IMR-90 (cell line): ENCODE measurements around the gene CELA1. TPM values are rescaled to one million over a fixed set of nuclear protein-coding genes. Genes with fewer than 3 reads are reported as not detected.

Source experiments
- ATAC-seq: fragments of 200-7000 bp; cut with Tn5 transposase; 2 replicates; pipeline ENCODE4 v1.9.1; 2020; ENCODE audit warnings: low read depth, mild to moderate bottlenecking, moderate library complexity
- BruUV-seq: library from RNA; stranded (reverse); fragments of 400-500 nt; replicated peaks from 2 replicates; lab custom pipeline; 2021; lab: Mats Ljungman, UMichigan
- CTCF ChIA-PET: fragments of 300-600 bp; formaldehyde crosslinking; extraction: SDS; loops from one replicate; lab custom pipeline; 2021; ENCODE audit warnings: antibody characterized with exemption; lab: Yijun Ruan, JAX
- POLR2A ChIA-PET: fragments of 300-600 bp; sonication (Branson Sonifier 250); formaldehyde crosslinking; loops from one replicate; lab custom pipeline; 2022; ENCODE audit warnings: antibody characterized with exemption; ENCODE audit not compliant: unreplicated experiment; lab: Charles Lee
- DNase-seq: peaks from one replicate; pipeline ENCODE4 v3.0.0; 2013
- H2AFZ ChIP-seq: replicated peaks from 2 replicates; pipeline ENCODE3; 2013; ENCODE audit warnings: low read length, mild to moderate bottlenecking; ENCODE audit not compliant: poor library complexity
- H2AK5ac ChIP-seq: 2 replicates; pipeline ENCODE4 v1.6.1; 2013; ENCODE audit warnings: low read depth, low read length, inconsistent platforms
- H2AK9ac ChIP-seq: replicated peaks from 2 replicates; pipeline ENCODE3; 2013; ENCODE audit warnings: mild to moderate bottlenecking, low read depth, low read length, moderate library complexity; ENCODE audit not compliant: poor library complexity
- H2BK120ac ChIP-seq: 2 replicates; pipeline ENCODE4 v1.6.1; 2013; ENCODE audit warnings: low read depth, low read length, inconsistent platforms
- H2BK15ac ChIP-seq: 3 replicates; pipeline ENCODE4 v1.6.1; 2013; ENCODE audit warnings: low read depth, low read length, inconsistent platforms
- H2BK20ac ChIP-seq: 2 replicates; pipeline ENCODE4 v1.6.1; 2013; ENCODE audit warnings: low read depth, mild to moderate bottlenecking, inconsistent platforms, low read length, moderate library complexity
- H2BK5ac ChIP-seq: 2 replicates; pipeline ENCODE4 v1.6.1; 2013; ENCODE audit warnings: mild to moderate bottlenecking, low read depth, low read length, inconsistent platforms; ENCODE audit not compliant: poor library complexity, severe bottlenecking
- H3K14ac ChIP-seq: replicated peaks from 2 replicates; pipeline ENCODE4 v1.6.1; 2013; ENCODE audit warnings: low read depth, low read length, inconsistent platforms
- H3K18ac ChIP-seq: 2 replicates; pipeline ENCODE4 v1.6.1; 2013; ENCODE audit warnings: low read depth, low read length, control low read depth
- H3K23ac ChIP-seq: 2 replicates; pipeline ENCODE4 v1.6.1; 2013; ENCODE audit warnings: low read depth, low read length, inconsistent platforms
- H3K27ac ChIP-seq: 2 replicates; pipeline ENCODE4 v1.5.1; 2013; ENCODE audit warnings: mild to moderate bottlenecking, control low read depth, low read length; ENCODE audit not compliant: insufficient read depth
- H3K27me3 ChIP-seq: 2 replicates; pipeline ENCODE4 v1.6.1; 2013; ENCODE audit warnings: low read length; ENCODE audit not compliant: control insufficient read depth, insufficient read depth
- H3K36me3 ChIP-seq: 2 replicates; pipeline ENCODE4 v1.6.1; 2013; ENCODE audit warnings: low read length, mixed read lengths; ENCODE audit not compliant: control insufficient read depth, insufficient read depth
- H3K4ac ChIP-seq: 2 replicates; pipeline ENCODE4 v1.6.1; 2013; ENCODE audit warnings: low read depth, low read length, inconsistent platforms
- H3K4me1 ChIP-seq: 2 replicates; pipeline ENCODE4 v1.6.1; 2013; ENCODE audit warnings: low read length, mixed read lengths; ENCODE audit not compliant: control insufficient read depth, insufficient read depth
- H3K4me2 ChIP-seq: 2 replicates; pipeline ENCODE4 v1.6.1; 2013; ENCODE audit warnings: low read depth, mild to moderate bottlenecking, control low read depth, low read length, moderate library complexity
- H3K4me3 ChIP-seq: 2 replicates; pipeline ENCODE4 v1.5.1; 2013; ENCODE audit warnings: low read depth, mild to moderate bottlenecking, control low read depth, low read length, moderate library complexity; ENCODE audit not compliant: insufficient read depth
- H3K56ac ChIP-seq: 2 replicates; pipeline ENCODE4 v1.6.1; 2013; ENCODE audit warnings: low read length, inconsistent platforms; ENCODE audit not compliant: insufficient read depth; ENCODE audit errors: extremely low read depth
- H3K79me1 ChIP-seq, 2 experiments: 2 replicates each; pipeline ENCODE4 v1.6.1; 2013; ENCODE audit warnings: low read length in 2 of 2, inconsistent platforms in 1 of 2, low read depth in 1 of 2
- H3K9ac ChIP-seq: 2 replicates; pipeline ENCODE4 v1.6.1; 2013; ENCODE audit warnings: low read depth, low read length, control low read depth
- H3K9me1 ChIP-seq: 2 replicates; pipeline ENCODE4 v1.6.1; 2013; ENCODE audit warnings: low read length, inconsistent platforms; ENCODE audit not compliant: insufficient read depth
- H3K9me3 ChIP-seq: 2 replicates; pipeline ENCODE4 v1.6.1; 2013; ENCODE audit warnings: low read length; ENCODE audit not compliant: control insufficient read depth, insufficient read depth
- H4K20me1 ChIP-seq: 2 replicates; pipeline ENCODE4 v1.6.1; 2013; ENCODE audit warnings: low read length, inconsistent platforms; ENCODE audit not compliant: insufficient read depth
- H4K5ac ChIP-seq: 2 replicates; pipeline ENCODE4 v1.6.1; 2013; ENCODE audit warnings: mild to moderate bottlenecking, low read depth, low read length, control low read depth
- H4K8ac ChIP-seq, 2 experiments: 2 replicates each; pipeline ENCODE4 v1.6.1; 2013; ENCODE audit warnings: low read depth in 2 of 2, low read length in 2 of 2, control low read depth in 1 of 2, inconsistent platforms in 1 of 2
- H4K91ac ChIP-seq: 2 replicates; pipeline ENCODE4 v1.6.1; 2013; ENCODE audit warnings: low read depth, low read length, inconsistent platforms; ENCODE audit not compliant: insufficient read depth
- CEBPB ChIP-seq: IDR thresholded peaks from 2 replicates; pipeline ENCODE4 v1.6.1; 2012; ENCODE audit warnings: low read depth, low read length, improper control_type of control experiment
- FOS ChIP-seq: fragments of 150-350 bp; IDR thresholded peaks from 2 replicates; pipeline ENCODE4 v1.6.1; 2016; ENCODE audit warnings: low read depth, low read length
- SMC3 ChIP-seq: fragments of 150-350 bp; IDR thresholded peaks from 2 replicates; pipeline ENCODE4 v1.6.1; 2016; ENCODE audit warnings: low read depth, mild to moderate bottlenecking, antibody characterized with exemption, low read length, moderate library complexity
- WGBS, 2 experiments: methylation state at CpG; one replicate each; pipeline versions ENCODE4 v1.1.5 to v1.1.7; 2013; ENCODE audit warnings: missing lambda C conversion rate in 2 of 2; ENCODE audit not compliant: insufficient read length in 1 of 2; ENCODE audit errors: extremely low coverage in 2 of 2; 5-methylcytosine and 5-hydroxymethylcytosine counted together
- dilution Hi-C: fragments of 300-500 bp; cut with HindIII; formaldehyde crosslinking; loops from one replicate; pipeline ENCODE4 v1.14.3; 2018; ENCODE audit warnings: low sequenced_read_pairs; ENCODE audit not compliant: unreplicated experiment
- in situ Hi-C: fragments of 300-500 bp; cut with MboI; formaldehyde crosslinking; loops from 3 replicates; pipeline ENCODE4 v1.14.3; 2019; ENCODE audit warnings: low sequenced_read_pairs, inconsistent platforms, mixed read lengths
- intact Hi-C: fragments of 100-400 bp; cut with micrococcal nuclease; formaldehyde crosslinking; loops from 2 replicates; pipeline ENCODE4 v1.10.0; 2022
- polyA plus RNA-seq, 3 experiments: library from polyadenylated mRNA; depleted of rRNA; stranded (reverse); fragments of >200 nt; gene quantifications; 2 replicates each; pipeline ENCODE4 v1.2.3, GENCODE V29; 2012; ENCODE audit warnings: low replicate concordance in 1 of 3
- total RNA-seq: library from RNA; depleted of rRNA; stranded (reverse); fragments of >200 nt; gene quantifications from 2 replicates; pipeline ENCODE4 v1.2.3, GENCODE V29; 2012

The CELA1 gene
- total and polyA plus RNA-seq, 2 of the 4 experiments (the other 2 are of a cell fraction): not detected

DNA sequence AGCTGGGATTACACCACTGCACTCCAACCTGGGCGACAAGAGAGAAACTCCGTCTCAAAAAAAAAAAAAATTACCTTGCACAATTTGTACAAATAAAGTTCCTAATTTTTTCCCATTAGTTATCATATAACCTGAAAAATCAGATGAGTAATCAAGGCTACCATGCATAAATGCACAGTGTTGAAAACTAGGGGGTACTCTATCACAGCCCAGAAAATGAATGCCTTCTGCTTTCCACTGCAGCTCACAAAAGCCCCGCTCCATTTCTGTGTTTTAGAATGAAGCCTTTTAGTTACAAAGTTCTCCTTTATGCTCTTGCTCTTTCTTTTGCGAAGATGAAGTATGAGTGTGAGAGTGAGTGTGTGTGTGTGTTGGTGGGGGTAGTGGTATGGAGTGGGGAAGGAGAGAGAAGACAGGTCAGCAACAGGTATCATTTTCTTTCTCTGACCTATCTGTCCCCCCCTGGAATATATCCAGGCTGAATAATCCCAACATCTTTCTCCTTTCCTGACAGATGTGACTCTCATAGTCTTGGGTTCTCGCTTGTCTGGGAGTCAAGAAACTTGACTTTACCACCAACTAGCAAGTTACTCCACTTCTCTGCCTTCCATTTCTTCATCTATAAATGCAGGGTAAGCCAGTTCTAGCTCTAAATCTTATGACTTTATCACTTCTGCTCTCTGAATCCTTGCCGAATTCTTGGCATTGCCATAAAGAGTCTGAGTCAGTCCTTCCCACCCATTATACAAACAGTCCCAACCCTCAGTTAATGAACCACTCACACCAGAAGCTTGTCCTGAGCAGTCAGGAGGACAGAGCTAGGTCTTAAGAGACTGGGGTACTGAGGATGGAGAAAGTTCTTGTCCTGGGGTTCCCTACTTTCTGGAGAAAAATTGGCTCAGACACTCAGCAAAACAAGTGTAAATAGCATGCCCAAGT, 38.6 kb downstream of the CELA1 start:
- Histone ChIP-seq H2AFZ (no peak overlapping the region), H4K91ac (no peak overlapping the region), H2BK5ac (no peak overlapping the region), H3K4ac (no peak overlapping the region), H4K5ac (no peak overlapping the region), H4K20me1 (no peaks in the 10 kb centered on the region), H3K56ac (no peak overlapping the region), H2BK120ac (no peak overlapping the region), H3K27ac (no peak overlapping the region), H3K23ac (0 out of 2 replicates have a peak overlapping the region, but pooled peaks have one; percentile 7), H2AK9ac (peak overlapping the region; percentile 60), H3K4me1 (peaks cover 2% of the 10 kb centered on the region; the same call in 1 of the 2 replicates), H3K9me1 (0 out of 2 replicates have a peak, but pooled peaks cover 4% of the 10 kb centered on the region), H3K79me1 (no peaks in the 10 kb centered on the region), H2BK15ac (no peak overlapping the region), H3K9ac (no peak overlapping the region), H3K27me3 (no peaks in the 10 kb centered on the region; the same call in 1 of the 2 replicates), H3K4me2 (no peak overlapping the region; the same call in 1 of the 2 replicates), H2AK5ac (no peak overlapping the region), H4K8ac (no peak overlapping the region), H3K4me3 (no peak overlapping the region), H3K36me3 (no peaks in the 10 kb centered on the region), H3K9me3 (no peaks in the 10 kb centered on the region), H2BK20ac (no peak overlapping the region), H3K14ac (no peak overlapping the region), H3K18ac (no peak overlapping the region)
- CTCF ChIA-PET: no interaction called here
- ATAC-seq (peak; percentile 99), DNase-seq (peak; percentile 87)
- TF ChIP-seq CEBPB (no peak), SMC3 (no peak), FOS (peak; percentile 30; the same call in 1 of the 2 replicates)
- WGBS, 2 experiments: 40% methylated on average over 1 of the region's 6 CpGs; no CpG with 5 or more reads in 1 of the 2 experiments
- BruUV-seq: no TSS peak
- intact Hi-C loops: no loop called here
- POLR2A ChIA-PET: no interaction called here
- in situ Hi-C loops: no loop called here
- dilution Hi-C loops: no loop called here
